B cell (primary cell): ENCODE measurements around the gene UQCC3.

Experiments
- CTCF ChIP-seq: fragments of 200-600 bp; IDR thresholded peaks from one replicate; pipeline ENCODE4 v1.8.0; 2022; ENCODE audit warnings: antibody characterized with exemption, mild to moderate bottlenecking
- EZH2 ChIP-seq: IDR thresholded peaks from 2 replicates; pipeline ENCODE4 v1.6.1; 2012; ENCODE audit warnings: borderline replicate concordance, low read depth, mild to moderate bottlenecking, moderate library complexity, low read length; ENCODE audit not compliant: insufficient read depth, poor library complexity, severe bottlenecking

- no peak for TF ChIP-seq CTCF
- no peak for TF ChIP-seq EZH2
These were observed 5.7 kb downstream of the UQCC3 start for GRCh38 chr11:62677156-62677555.
